Loucy (cell line): ENCODE data around the gene CYP46A1.

Experiments
- H2AFZ ChIP-seq: fragments of 200-600 bp; sonication (generic); 2 replicates; pipeline ENCODE4 v1.6.0; 2016; ENCODE audit warnings: antibody characterized with exemption, mild to moderate bottlenecking, low read length, moderate library complexity
- H3F3A ChIP-seq: fragments of 200-600 bp; 2 replicates; pipeline ENCODE4 v1.6.0; 2016; ENCODE audit warnings: antibody characterized with exemption, low read depth, mild to moderate bottlenecking
- H3K27me3 ChIP-seq: fragments of 200-600 bp; sonication (generic); 2 replicates; pipeline ENCODE4 v1.6.1; 2014; ENCODE audit warnings: low read length, mild to moderate bottlenecking; ENCODE audit not compliant: insufficient read depth, poor library complexity, severe bottlenecking
- H3K36me3 ChIP-seq: fragments of 200-600 bp; sonication (generic); 2 replicates; pipeline ENCODE4 v1.6.1; 2016; ENCODE audit warnings: low read length; ENCODE audit not compliant: insufficient read depth
- H3K4me1 ChIP-seq: fragments of 200-600 bp; sonication (generic); 2 replicates; pipeline ENCODE4 v1.5.1; 2014; ENCODE audit warnings: low read length, mild to moderate bottlenecking; ENCODE audit not compliant: insufficient read depth, poor library complexity, severe bottlenecking
- H3K4me2 ChIP-seq: fragments of 200-600 bp; sonication (generic); 2 replicates; pipeline ENCODE4 v1.6.0; 2014; ENCODE audit warnings: antibody characterized with exemption, low read length, low read depth, mild to moderate bottlenecking; ENCODE audit not compliant: poor library complexity, severe bottlenecking
- H3K4me3 ChIP-seq: fragments of 200-600 bp; sonication (generic); 2 replicates; pipeline ENCODE4 v1.5.1; 2014; ENCODE audit warnings: low read length, mild to moderate bottlenecking, mixed read lengths; ENCODE audit not compliant: poor library complexity, severe bottlenecking
- H3K79me2 ChIP-seq: fragments of 200-600 bp; sonication (generic); 2 replicates; pipeline ENCODE4 v1.6.1; 2014; ENCODE audit warnings: low read length; ENCODE audit not compliant: insufficient read depth
- H3K9ac ChIP-seq: fragments of 200-600 bp; sonication (generic); 2 replicates; pipeline ENCODE4 v1.6.0; 2014; ENCODE audit warnings: mild to moderate bottlenecking, low read depth, low read length, moderate library complexity; ENCODE audit not compliant: poor library complexity, severe bottlenecking
- H3K9me2 ChIP-seq: fragments of 200-600 bp; sonication (generic); replicated peaks from 2 replicates; pipeline ENCODE4 v1.6.1; 2016; ENCODE audit warnings: low read depth, low read length, mixed read lengths
- H3K9me3 ChIP-seq: fragments of 200-600 bp; sonication (generic); 2 replicates; pipeline ENCODE4 v1.6.1; 2014; ENCODE audit warnings: mild to moderate bottlenecking, antibody characterized with exemption, low read length, low read depth; ENCODE audit not compliant: insufficient read depth
- H4K20me1 ChIP-seq: fragments of 200-600 bp; sonication (generic); 2 replicates; pipeline ENCODE4 v1.6.0; 2014; ENCODE audit warnings: antibody characterized with exemption, low read length, mild to moderate bottlenecking; ENCODE audit not compliant: insufficient read depth, poor library complexity, severe bottlenecking
- CTCF ChIP-seq: fragments of 200-600 bp; sonication (generic); conservative IDR thresholded peaks from 2 replicates; pipeline ENCODE4 v1.5.1; 2014; ENCODE audit warnings: mild to moderate bottlenecking, antibody characterized with exemption, low read length
- EZH2phosphoT487 ChIP-seq: fragments of 200-600 bp; IDR thresholded peaks from 2 replicates; pipeline ENCODE4 v1.6.1; 2018; ENCODE audit warnings: antibody characterized with exemption, mild to moderate bottlenecking, moderate library complexity, borderline replicate concordance

CYP46A1 gene

GRCh38 chr14:99718031-99718810 lies 34.1 kb downstream of the CYP46A1 start:
- Histone ChIP-seq H3K4me1 (no peaks in the 10 kb centered on the region), H3K4me2 (no peak overlapping the region), H3F3A (no peaks in the 10 kb centered on the region), H3K9me3 (no peaks in the 10 kb centered on the region), H2AFZ (no peak overlapping the region), H3K9ac (no peak overlapping the region), H3K36me3 (no peaks in the 10 kb centered on the region), H3K4me3 (no peak overlapping the region), H3K79me2 (no peaks in the 10 kb centered on the region), H3K9me2 (no peaks in the 10 kb centered on the region), H4K20me1 (no peaks in the 10 kb centered on the region), H3K27me3 (no peaks in the 10 kb centered on the region)
- TF ChIP-seq CTCF = no peak
- TF ChIP-seq EZH2phosphoT487 = no peak

- Histone ChIP-seq H3K9me3 (no peaks in the 10 kb centered on the region), H3K79me2 (no peaks in the 10 kb centered on the region)
- TF ChIP-seq EZH2phosphoT487 (no peak), CTCF (no peak)
Observed at GRCh38 chr14:99718811-99719192, 34.7 kb downstream of the CYP46A1 start.

GRCh38 chr14:99720941-99721791 lies 37.1 kb downstream of the CYP46A1 start:
- H3K79me2 ChIP-seq = no peaks in the 10 kb centered on the region
- H3K9ac ChIP-seq = no peak overlapping the region
- no peaks in the 10 kb centered on the region for H3K9me3 ChIP-seq
- TF ChIP-seq CTCF = no peak
- TF ChIP-seq EZH2phosphoT487 = no peak
- no peaks in the 10 kb centered on the region for H4K20me1 ChIP-seq
- no peaks in the 10 kb centered on the region for H3F3A ChIP-seq
- no peaks in the 10 kb centered on the region for H3K36me3 ChIP-seq
- H3K9me2 ChIP-seq = no peaks in the 10 kb centered on the region
- H3K4me2 ChIP-seq = no peak overlapping the region
- H3K4me3 ChIP-seq = no peak overlapping the region
- no peak overlapping the region for H2AFZ ChIP-seq
- no peaks in the 10 kb centered on the region for H3K27me3 ChIP-seq
- H3K4me1 ChIP-seq = no peaks in the 10 kb centered on the region

More at GRCh38 chr14:99718811-99719192, 34.7 kb downstream of the CYP46A1 start:
- H2AFZ ChIP-seq = no peak overlapping the region
- H3K9me2 ChIP-seq = no peaks in the 10 kb centered on the region
- H3K36me3 ChIP-seq = no peaks in the 10 kb centered on the region
- H3K4me3 ChIP-seq = no peak overlapping the region
- no peaks in the 10 kb centered on the region for H4K20me1 ChIP-seq
- no peak overlapping the region for H3K4me2 ChIP-seq
- H3K4me1 ChIP-seq = no peaks in the 10 kb centered on the region
- no peak overlapping the region for H3K9ac ChIP-seq
- H3K27me3 ChIP-seq = no peaks in the 10 kb centered on the region
- H3F3A ChIP-seq = no peaks in the 10 kb centered on the region
